ENCODE data around the gene GRIK1. TPM values are rescaled to one million over a fixed set of nuclear protein-coding genes. Genes with fewer than 3 reads are reported as not detected.

Gene GRIK1
- total RNA-seq, 1 donor from 2014 or later: 3.2 TPM

DNA sequence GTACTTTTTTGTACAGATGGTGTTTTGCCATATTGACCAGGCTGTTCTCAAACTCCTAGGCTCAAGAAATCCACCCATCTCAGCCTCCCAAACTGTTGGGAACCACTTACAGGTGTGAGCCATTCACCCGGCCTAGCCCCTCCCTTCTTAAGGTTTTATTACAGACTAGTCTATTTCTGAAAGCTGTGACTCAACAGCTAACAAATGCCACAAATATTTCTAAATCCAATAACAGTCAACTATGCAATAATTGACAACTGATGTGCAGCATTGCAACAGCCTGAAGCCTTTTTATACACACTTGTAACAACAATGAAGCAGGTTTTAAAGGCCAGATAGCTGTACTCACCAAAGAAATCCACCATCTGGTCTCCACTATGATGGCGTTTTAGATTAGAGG is 51.4 kb downstream of the GRIK1 start:
- H3K36me3 ChIP-seq: no peaks in the 10 kb centered on the region
- H3K9me3 ChIP-seq: no peaks in the 10 kb centered on the region
- no peak overlapping the region for H3K27ac ChIP-seq
- no peak for DNase-seq (ENCODE audit: extremely low spot score in 2 of 2)
- no peaks in the 10 kb centered on the region for H3K4me1 ChIP-seq
- H3K4me3 ChIP-seq: no peak overlapping the region
- TF ChIP-seq, protein P1, sequence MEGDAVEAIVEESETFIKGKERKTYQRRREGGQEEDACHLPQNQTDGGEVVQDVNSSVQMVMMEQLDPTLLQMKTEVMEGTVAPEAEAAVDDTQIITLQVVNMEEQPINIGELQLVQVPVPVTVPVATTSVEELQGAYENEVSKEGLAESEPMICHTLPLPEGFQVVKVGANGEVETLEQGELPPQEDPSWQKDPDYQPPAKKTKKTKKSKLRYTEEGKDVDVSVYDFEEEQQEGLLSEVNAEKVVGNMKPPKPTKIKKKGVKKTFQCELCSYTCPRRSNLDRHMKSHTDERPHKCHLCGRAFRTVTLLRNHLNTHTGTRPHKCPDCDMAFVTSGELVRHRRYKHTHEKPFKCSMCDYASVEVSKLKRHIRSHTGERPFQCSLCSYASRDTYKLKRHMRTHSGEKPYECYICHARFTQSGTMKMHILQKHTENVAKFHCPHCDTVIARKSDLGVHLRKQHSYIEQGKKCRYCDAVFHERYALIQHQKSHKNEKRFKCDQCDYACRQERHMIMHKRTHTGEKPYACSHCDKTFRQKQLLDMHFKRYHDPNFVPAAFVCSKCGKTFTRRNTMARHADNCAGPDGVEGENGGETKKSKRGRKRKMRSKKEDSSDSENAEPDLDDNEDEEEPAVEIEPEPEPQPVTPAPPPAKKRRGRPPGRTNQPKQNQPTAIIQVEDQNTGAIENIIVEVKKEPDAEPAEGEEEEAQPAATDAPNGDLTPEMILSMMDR (IDR thresholded peaks at IDR 0.05): no peak
- TF ChIP-seq POLR2A (IDR thresholded peaks at IDR 0.05) (no peak), POLR2AphosphoS5 (IDR thresholded peaks at IDR 0.05; ENCODE audit: insufficient read depth in 1 of 2, low read depth in 1 of 2) (no peak)
- no peaks in the 10 kb centered on the region for H3K27me3 ChIP-seq
- intact Hi-C loops (cut with DNase I): loop anchor here (10.0 kb wide), 1 partner anchor 766 kb away; no protein-coding TSS in a partner anchor

DNA sequence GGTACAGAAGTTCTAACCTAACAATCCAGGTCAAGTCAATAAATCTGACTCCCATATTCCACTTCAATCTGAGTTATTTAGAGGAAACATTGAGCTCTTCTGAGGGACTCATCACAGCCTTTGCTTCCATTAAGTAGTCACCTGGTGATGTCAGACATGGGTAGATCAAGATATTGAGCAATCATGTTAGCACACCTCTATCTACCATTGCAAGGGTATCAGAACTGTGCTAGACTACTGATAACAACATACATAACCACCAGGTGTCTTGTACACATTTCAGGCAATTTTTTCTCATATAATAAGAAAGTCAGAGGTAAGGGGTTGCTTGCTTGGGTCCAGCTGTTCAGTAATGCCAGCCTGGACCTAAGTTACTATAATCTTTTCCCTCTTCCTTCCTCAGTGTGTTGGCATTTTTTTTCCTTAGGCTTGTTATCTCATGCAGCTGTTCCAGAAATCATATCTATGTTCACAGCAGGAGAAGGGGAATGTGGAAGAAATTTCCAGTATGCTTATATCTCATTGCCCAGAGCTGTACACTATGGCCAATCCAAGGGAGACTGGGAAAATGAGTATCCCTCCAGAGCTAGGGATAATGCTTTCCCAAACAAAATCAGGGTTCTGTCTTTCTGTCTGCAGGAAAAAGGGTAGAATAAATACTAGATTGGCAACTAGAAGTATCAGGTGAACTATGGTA is 52.3 kb downstream of the GRIK1 start:
- Histone ChIP-seq H3K36me3 (no peaks in the 10 kb centered on the region), H3K27me3 (no peaks in the 10 kb centered on the region), H3K9me3 (no peaks in the 10 kb centered on the region), H3K27ac (no peak overlapping the region), H3K4me3 (no peak overlapping the region), H3K4me1 (no peaks in the 10 kb centered on the region)
- TF ChIP-seq, protein P1 (IDR thresholded peaks at IDR 0.05): no peak
- no peak for TF ChIP-seq POLR2A (IDR thresholded peaks at IDR 0.05)
- no peak for TF ChIP-seq POLR2AphosphoS5 (IDR thresholded peaks at IDR 0.05; ENCODE audit: insufficient read depth in 1 of 2, low read depth in 1 of 2)
- intact Hi-C loops (cut with DNase I): loop anchor here (10.0 kb wide), 1 partner anchor 767 kb away; no protein-coding TSS in a partner anchor
- no peak for DNase-seq (ENCODE audit: extremely low spot score in 2 of 2)

DNA sequence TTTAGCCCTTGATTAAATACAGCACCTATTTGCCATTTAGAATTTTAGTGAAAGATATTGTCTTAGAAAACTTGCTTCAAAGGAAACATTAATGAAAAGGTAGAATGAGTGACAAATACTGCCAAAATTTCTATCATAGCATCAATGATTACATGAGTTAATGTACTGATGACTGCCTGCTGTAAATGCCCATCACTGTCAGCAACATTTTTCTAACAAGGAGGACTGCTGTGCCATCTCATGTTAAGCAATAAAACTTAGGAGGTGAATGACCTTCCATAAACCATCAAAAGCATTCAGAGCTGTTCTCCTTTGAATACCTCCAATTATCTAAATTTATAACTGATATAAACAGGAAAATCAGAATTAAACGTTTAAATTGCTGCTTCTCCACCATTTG is 54.3 kb downstream of the GRIK1 start:
- Histone ChIP-seq H3K27ac (no peak overlapping the region), H3K27me3 (no peaks in the 10 kb centered on the region), H3K4me1 (no peaks in the 10 kb centered on the region), H3K4me3 (no peak overlapping the region), H3K9me3 (no peaks in the 10 kb centered on the region), H3K36me3 (no peaks in the 10 kb centered on the region)
- TF ChIP-seq, protein P1 (IDR thresholded peaks at IDR 0.05): no peak
- TF ChIP-seq POLR2AphosphoS5 (IDR thresholded peaks at IDR 0.05; ENCODE audit: insufficient read depth in 1 of 2, low read depth in 1 of 2) (no peak), POLR2A (IDR thresholded peaks at IDR 0.05) (no peak)
- no peak for DNase-seq (ENCODE audit: extremely low spot score in 2 of 2)
- intact Hi-C loops (cut with DNase I): loop anchor here (10.0 kb wide), 1 partner anchor 769 kb away; no protein-coding TSS in a partner anchor

DNA sequence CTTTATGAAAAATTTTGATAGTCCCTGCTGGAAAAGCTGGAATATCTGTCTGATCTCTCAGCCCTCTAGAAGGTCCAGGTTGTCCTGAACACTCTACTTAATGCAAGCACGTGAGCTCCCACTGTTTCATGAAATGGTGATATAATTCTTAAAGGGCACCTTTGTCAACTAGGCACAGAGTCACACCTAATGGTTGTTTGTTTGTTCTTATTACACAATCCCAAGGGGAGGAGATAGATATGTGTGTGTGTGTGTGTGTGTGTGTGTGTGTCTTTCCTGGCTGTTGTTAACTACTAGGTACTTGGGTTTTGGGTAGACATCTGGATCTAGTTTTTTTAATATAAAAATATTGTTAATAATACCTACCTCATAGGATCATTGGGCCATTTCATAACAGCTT is 63.9 kb downstream of the GRIK1 start:
- DNase-seq (ENCODE audit: extremely low spot score in 2 of 2): no peak
- H3K27ac ChIP-seq: no peak overlapping the region
- intact Hi-C loops (cut with DNase I): no loop called here
- H3K4me3 ChIP-seq: no peak overlapping the region
- H3K36me3 ChIP-seq: no peaks in the 10 kb centered on the region
- H3K9me3 ChIP-seq: no peaks in the 10 kb centered on the region
- no peaks in the 10 kb centered on the region for H3K4me1 ChIP-seq
- TF ChIP-seq, protein P1 (IDR thresholded peaks at IDR 0.05): no peak
- TF ChIP-seq POLR2AphosphoS5 (IDR thresholded peaks at IDR 0.05; ENCODE audit: insufficient read depth in 1 of 2, low read depth in 1 of 2) (no peak), POLR2A (IDR thresholded peaks at IDR 0.05) (no peak)
- no peaks in the 10 kb centered on the region for H3K27me3 ChIP-seq

DNA sequence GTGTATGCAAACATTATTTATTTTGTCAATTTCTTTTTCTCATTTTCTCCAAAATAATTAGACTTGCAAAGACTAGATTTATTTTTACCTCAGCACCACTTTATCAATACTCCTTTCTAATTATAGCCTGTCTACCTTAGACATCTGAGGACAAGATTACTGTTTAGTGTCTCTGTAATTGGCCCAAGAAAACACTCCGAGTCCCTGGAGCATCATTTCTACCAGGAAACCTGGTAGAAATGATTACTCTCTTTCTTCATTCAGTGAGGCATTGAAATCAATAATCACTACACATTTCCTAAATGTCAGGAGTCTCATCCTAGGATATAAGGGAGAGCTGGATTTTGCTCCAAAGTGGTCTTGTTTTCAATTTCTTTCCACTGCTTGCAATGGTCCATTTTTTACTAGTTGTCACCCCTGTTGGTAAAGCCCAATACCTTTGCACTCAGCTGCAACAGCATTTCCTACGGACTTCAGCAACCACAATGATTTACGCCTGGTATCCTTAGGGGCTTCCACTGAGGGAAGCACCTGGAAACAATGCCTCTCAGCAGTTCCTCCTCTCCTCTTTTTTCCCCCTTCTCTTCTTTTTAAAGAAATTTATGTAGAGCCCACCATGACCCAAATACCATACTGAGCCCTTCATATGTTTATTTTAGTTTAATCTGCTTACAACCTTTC is 64.6 kb downstream of the GRIK1 start:
- no peaks in the 10 kb centered on the region for H3K36me3 ChIP-seq
- no peaks in the 10 kb centered on the region for H3K9me3 ChIP-seq
- TF ChIP-seq POLR2AphosphoS5 (IDR thresholded peaks at IDR 0.05; ENCODE audit: insufficient read depth in 1 of 2, low read depth in 1 of 2) (no peak), POLR2A (IDR thresholded peaks at IDR 0.05) (no peak)
- TF ChIP-seq, protein P1 (IDR thresholded peaks at IDR 0.05): no peak
- intact Hi-C loops (cut with DNase I): no loop called here
- H3K4me1 ChIP-seq: no peaks in the 10 kb centered on the region
- DNase-seq (ENCODE audit: extremely low spot score in 2 of 2): no peak
- no peak overlapping the region for H3K4me3 ChIP-seq
- H3K27me3 ChIP-seq: no peaks in the 10 kb centered on the region
- no peak overlapping the region for H3K27ac ChIP-seq

Data from vagina (tissue), 2 donors.